ENCODE results near the gene HID1.
"Not testable (repeated sequence)": the region's sequence is repeated elsewhere in the genome, so short reads cannot be mapped to it uniquely, and the experiment has no call there.

Gene HID1

GRCh38 chr17:74972107-74972972 lies at the start of gene HID1:
HID1 (minus strand) TSS chr17:74972759; CDS start chr17:74972656, 103 bp downstream.
- in situ Hi-C loops (cut with HindIII; ENCODE audit: low pct_ligation_motif_present, low pct_unique_long_range_greater_than_20kb, low sequenced_read_pairs) = no loop called here
- DNase-seq = peak; percentile 48

- in situ Hi-C loops (cut with HindIII; ENCODE audit: low pct_ligation_motif_present, low pct_unique_long_range_greater_than_20kb, low sequenced_read_pairs) = no loop called here
- no peak for DNase-seq
Measured at GRCh38 chr17:75020331-75021110, 48.0 kb upstream of the HID1 start.

GRCh38 chr17:75019710-75020109 lies 47.2 kb upstream of the HID1 start:
- in situ Hi-C loops (cut with HindIII; ENCODE audit: low pct_ligation_motif_present, low pct_unique_long_range_greater_than_20kb, low sequenced_read_pairs) = no loop called here
- no peak for DNase-seq

DNA sequence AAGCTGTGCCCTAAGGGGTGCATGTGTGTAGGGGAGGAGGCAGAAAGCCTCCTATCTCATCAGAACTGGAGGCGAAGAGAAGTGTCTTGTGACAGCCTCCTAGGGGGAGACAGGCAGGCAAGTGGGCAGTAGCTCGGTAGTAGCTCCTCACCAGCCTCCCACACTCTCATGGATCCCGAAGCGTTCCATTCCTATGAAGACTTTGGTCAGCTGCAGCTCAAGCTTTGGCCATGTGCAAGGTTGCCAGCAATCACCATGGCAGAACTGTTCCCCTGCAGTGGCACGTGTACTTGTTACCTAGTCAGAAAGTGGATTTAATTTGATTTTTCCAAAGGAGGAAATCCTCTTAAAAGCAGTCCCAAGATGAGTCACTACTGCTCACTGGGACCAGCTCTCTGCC lies 46.6 kb upstream of the HID1 start:
- in situ Hi-C loops (cut with HindIII; ENCODE audit: low pct_ligation_motif_present, low pct_unique_long_range_greater_than_20kb, low sequenced_read_pairs) = no loop called here

DNA sequence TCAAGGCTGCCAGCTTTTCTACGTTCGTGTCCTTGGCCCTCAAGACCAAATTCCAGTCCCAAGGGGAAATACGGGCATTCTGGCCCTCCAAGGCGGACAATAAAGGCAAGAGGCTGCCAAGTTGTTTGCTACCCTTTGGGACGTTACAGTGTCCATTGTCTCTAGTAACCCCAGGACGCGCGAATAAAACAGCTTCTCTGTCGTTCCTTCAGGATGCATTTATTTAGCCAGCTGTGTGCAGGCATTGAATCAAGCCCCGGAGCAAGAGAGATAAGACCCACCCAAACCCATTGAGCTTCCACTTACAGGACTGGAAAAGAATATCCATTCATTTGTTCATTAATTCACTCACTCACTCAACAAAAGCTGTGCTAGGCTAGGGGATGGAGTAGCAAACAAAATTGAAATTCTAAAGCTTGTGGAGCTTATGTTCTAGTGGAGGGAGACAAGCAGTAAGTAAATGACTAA lies 40.6 kb upstream of the HID1 start:
- DNase-seq = no peak

More for the DNA sequence above, 46.6 kb upstream of the HID1 start:
- no peak for DNase-seq

DNA sequence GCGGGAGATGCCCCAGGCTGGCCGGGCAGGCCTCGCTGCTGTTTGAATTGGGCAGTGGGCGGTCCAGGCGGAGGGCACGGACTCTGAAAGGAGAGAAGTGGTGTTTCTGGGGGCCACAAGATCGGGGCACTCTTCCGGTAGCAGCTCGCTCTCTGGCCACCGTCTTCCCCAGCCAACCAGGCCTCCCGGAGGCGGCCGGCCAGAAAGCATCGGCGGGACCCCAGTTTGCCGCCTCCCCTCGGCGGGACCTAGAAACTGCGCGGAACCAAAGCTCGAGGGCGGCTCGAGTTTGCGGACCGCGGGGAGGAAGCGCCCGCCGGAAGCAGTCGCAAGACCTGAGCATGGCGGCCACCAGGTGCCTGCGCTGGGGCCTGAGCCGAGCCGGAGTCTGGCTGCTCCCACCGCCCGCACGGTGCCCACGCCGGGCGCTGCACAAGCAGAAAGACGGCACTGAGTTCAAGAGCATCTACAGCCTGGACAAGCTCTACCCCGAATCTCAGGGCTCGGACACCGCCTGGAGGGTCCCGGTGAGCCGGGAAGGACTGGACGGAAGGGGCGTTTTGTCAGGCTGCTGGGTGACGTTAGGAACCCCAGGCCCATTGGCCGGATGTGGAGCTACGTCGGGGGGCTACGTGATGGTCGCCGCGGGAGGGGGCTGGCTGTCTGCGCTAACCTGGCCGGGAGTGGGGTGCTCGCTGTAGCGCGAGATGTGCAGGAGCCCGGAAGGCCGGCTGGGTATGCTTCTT lies 40.0 kb upstream of the HID1 start, which contains the start of gene MRPL58:
Gene MRPL58, plus strand, starts transcription at position 325 of the 746 bp plus-strand sequence. Its CDS starts 17 bp downstream, at position 342.
- in situ Hi-C loops (cut with HindIII; ENCODE audit: low pct_ligation_motif_present, low pct_unique_long_range_greater_than_20kb, low sequenced_read_pairs) = no loop called here
- peak; percentile 91 for DNase-seq

More for the DNA sequence above, 40.6 kb upstream of the HID1 start:
- in situ Hi-C loops (cut with HindIII; ENCODE audit: low pct_ligation_motif_present, low pct_unique_long_range_greater_than_20kb, low sequenced_read_pairs) = no loop called here

DNA sequence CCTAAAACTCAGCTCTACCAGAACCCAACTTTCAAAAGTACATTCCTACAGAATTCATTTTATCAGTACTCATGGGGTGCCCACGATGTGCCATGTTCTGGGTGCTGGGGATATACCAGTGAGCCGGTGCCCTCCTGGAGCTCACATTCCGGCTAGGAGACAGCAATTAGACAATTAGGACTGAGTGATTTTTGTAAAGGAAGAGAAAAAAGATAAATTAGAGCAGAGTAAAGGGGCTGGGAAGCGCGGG lies 39.5 kb upstream of the HID1 start:
- DNase-seq = no peak
- in situ Hi-C loops (cut with HindIII; ENCODE audit: low pct_ligation_motif_present, low pct_unique_long_range_greater_than_20kb, low sequenced_read_pairs) = no loop called here

GRCh38 chr17:75011401-75012095 lies 39.0 kb upstream of the HID1 start:
- DNase-seq = no peak
- in situ Hi-C loops (cut with HindIII; ENCODE audit: low pct_ligation_motif_present, low pct_unique_long_range_greater_than_20kb, low sequenced_read_pairs) = no loop called here

GRCh38 chr17:75010683-75011400 lies 38.3 kb upstream of the HID1 start:
- peak; percentile 57 for DNase-seq
- in situ Hi-C loops (cut with HindIII; ENCODE audit: low pct_ligation_motif_present, low pct_unique_long_range_greater_than_20kb, low sequenced_read_pairs) = no loop called here

- DNase-seq = no peak
- in situ Hi-C loops (cut with HindIII; ENCODE audit: low pct_ligation_motif_present, low pct_unique_long_range_greater_than_20kb, low sequenced_read_pairs) = no loop called here
Measured at GRCh38 chr17:75009139-75009724, 36.7 kb upstream of the HID1 start.

- DNase-seq = no peak
- in situ Hi-C loops (cut with HindIII; ENCODE audit: low pct_ligation_motif_present, low pct_unique_long_range_greater_than_20kb, low sequenced_read_pairs) = no loop called here
Measured at GRCh38 chr17:75008373-75008772, 35.8 kb upstream of the HID1 start.

- in situ Hi-C loops (cut with HindIII; ENCODE audit: low pct_ligation_motif_present, low pct_unique_long_range_greater_than_20kb, low sequenced_read_pairs) = no loop called here
Measured at GRCh38 chr17:75006653-75007052, 34.1 kb upstream of the HID1 start.

GRCh38 chr17:75006084-75006483 lies 33.5 kb upstream of the HID1 start:
- DNase-seq; in situ Hi-C loops (cut with HindIII; ENCODE audit: low pct_ligation_motif_present, low pct_unique_long_range_greater_than_20kb, low sequenced_read_pairs): not testable (repeated sequence)

More at GRCh38 chr17:75006653-75007052, 34.1 kb upstream of the HID1 start:
- DNase-seq = no peak

DNA sequence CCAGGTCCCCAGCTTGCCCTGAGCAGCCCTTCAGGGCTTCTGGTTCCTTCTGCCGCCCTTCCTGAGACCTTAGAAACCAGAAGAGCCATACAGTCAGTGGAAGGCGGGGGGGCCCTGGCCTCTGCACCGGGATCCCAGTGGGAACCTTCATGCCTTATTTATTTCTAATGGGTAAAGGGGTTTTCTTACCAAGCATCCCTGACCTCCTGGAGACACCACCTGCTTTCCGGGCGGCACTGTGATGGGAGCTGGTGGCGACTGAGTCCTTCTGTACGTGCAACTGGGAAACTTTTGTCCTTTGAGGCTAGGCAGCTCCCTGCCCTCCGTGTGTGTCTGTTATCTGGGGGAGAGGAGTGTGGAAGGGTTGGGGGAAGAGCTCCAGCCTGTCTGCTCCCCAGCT lies 32.7 kb upstream of the HID1 start:
- DNase-seq = no peak
- in situ Hi-C loops (cut with HindIII; ENCODE audit: low pct_ligation_motif_present, low pct_unique_long_range_greater_than_20kb, low sequenced_read_pairs) = no loop called here

- no peak for DNase-seq
- in situ Hi-C loops (cut with HindIII; ENCODE audit: low pct_ligation_motif_present, low pct_unique_long_range_greater_than_20kb, low sequenced_read_pairs) = no loop called here
Measured at GRCh38 chr17:75004371-75004770, 31.8 kb upstream of the HID1 start.

DNA sequence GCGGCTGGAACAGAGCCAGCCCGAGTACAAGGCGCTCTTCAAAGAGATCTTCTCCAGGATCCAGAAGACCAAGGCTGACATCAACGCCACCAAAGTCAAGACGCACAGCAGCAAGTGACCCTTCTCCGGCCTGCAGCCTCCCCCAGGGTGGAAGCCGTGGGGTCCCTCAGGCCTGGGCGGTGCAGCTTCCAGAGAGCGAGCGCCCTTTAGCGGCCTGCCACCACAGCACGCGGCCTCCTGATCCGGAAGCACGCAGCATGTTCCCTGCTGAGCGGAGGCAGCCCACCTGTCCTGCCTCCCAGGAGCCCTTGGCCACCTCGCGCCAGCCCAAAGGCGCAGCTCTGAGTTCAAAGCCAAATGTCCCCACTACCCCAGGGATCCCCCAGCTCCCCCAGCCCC lies 31.4 kb upstream of the HID1 start:
- in situ Hi-C loops (cut with HindIII; ENCODE audit: low pct_ligation_motif_present, low pct_unique_long_range_greater_than_20kb, low sequenced_read_pairs) = no loop called here

DNA sequence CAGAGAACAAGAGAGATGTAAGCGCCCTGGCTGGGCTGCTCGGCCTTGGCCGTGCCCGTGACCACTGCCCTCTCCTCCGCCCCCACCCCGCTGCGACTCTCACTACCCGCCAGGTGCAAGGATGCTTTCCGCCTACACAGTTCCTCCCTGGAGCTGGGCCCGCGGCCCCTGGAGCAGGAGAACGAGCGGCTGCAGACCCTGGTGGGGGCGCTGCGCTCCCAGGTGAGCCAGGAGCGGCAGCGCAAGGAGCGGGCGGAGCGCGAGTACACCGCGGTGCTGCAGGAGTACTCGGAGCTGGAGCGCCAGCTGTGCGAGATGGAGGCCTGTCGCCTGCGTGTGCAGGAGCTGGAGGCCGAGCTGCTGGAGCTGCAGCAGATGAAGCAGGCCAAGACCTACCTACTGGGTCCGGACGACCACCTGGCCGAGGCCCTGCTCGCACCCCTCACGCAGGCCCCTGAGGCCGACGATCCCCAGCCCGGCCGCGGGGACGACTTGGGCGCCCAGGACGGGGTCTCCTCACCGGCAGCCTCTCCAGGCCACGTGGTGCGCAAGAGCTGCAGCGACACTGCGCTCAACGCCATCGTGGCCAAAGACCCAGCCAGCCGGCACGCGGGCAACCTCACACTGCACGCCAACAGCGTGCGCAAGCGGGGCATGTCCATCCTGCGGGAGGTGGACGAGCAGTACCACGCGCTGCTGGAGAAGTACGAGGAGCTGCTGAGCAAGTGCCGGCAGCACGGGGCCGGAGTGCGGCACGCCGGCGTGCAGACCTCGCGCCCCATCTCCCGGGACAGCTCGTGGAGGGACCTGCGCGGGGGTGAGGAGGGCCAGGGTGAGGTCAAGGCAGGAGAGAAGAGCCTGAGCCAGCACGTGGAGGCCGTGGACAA lies 30.8 kb upstream of the HID1 start:
- no peak for DNase-seq
- in situ Hi-C loops (cut with HindIII; ENCODE audit: low pct_ligation_motif_present, low pct_unique_long_range_greater_than_20kb, low sequenced_read_pairs) = no loop called here

More for the DNA sequence above, 31.4 kb upstream of the HID1 start:
- no peak for DNase-seq
